Measurements from ENCODE around the gene HDAC9.
A peak's percentile ranks its signal among the peaks of the same experiment; 100 is the strongest.

Gene HDAC9

GRCh38 chr7:18505870-18506460 lies 10.4 kb downstream of the HDAC9 start:
- peak overlapping the region; percentile 3; the same call in 1 of the 2 replicates for H3K4me3 ChIP-seq (ENCODE audit: low read length)
- no peak overlapping the region for H2AFZ ChIP-seq (ENCODE audit: low read depth, low read length)
- peaks cover 92% of the 10 kb centered on the region for H3K4me1 ChIP-seq (ENCODE audit: low read length)
- no peaks in the 10 kb centered on the region for H3K9me3 ChIP-seq (ENCODE audit: insufficient read depth, low read length)
- H4K20me1 ChIP-seq (ENCODE audit: insufficient read depth, low read length): no peaks in the 10 kb centered on the region
- no peak for TF ChIP-seq CTCF (IDR thresholded peaks at IDR 0.05; ENCODE audit: low read depth, low read length)
- TF ChIP-seq EZH2phosphoT487 (IDR thresholded peaks at IDR 0.05; ENCODE audit: low read depth): no peak
- peak overlapping the region; percentile 64 for H3K9ac ChIP-seq (ENCODE audit: low read length)
- H3K36me3 ChIP-seq (replicated peaks; ENCODE audit: low read depth, low read length): no peaks in the 10 kb centered on the region
- H3K79me2 ChIP-seq (ENCODE audit: low read length): peaks cover 17% of the 10 kb centered on the region
- H3K27me3 ChIP-seq (ENCODE audit: low read depth, low read length): no peaks in the 10 kb centered on the region
- H3K27ac ChIP-seq (ENCODE audit: low read length): peak overlapping the region; percentile 91
- H3K4me2 ChIP-seq (ENCODE audit: low read length): peak overlapping the region; percentile 54

DNA sequence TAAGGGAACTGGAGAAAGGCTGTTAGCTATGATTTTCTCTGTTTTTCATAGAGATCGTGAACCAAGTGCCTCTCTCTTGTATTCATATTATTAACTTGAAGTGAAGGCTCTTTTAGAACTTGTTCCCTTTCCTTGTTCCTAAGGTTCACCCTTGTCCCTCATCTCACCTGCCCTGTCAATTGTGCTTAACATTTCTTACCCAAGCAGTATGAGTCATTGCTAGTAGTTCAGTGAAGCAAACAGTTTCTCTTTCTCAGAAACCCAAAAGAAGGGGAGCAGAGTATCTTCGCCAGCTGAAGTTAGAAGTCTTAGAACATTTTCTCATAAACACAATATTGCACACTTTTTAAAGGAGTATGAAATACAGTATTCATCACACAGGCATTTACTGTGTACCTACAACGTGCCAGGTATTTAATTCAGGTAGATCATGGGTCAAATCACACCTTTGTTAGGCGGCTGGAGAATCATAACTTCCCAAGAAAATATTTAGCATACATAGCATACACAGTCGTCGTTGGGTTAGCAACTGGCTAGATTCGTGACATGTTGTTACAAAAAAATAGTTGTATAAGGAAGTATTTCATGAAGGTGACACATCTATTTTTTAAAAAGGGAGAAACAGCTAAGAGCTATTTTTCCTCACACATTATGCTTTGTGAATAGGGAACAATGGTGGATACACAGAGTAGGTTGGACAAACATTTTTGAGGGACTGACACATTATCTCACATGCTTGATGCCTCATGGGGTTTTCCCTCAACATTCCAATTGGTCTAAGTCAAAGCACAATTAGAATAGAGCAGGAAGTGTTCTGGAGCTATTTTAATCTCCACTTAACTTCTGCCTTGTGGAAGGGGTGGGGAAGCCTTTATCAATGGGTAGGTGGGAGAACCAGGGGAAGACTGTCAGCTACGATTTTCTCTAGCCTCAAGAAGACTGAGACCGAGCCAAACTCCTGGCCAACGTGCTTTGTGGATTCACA lies 13.2 kb downstream of the HDAC9 start:
- H3K27ac ChIP-seq (ENCODE audit: low read length): peak overlapping the region; percentile 98
- no peaks in the 10 kb centered on the region for H3K36me3 ChIP-seq (replicated peaks; ENCODE audit: low read depth, low read length)
- H3K9me3 ChIP-seq (ENCODE audit: insufficient read depth, low read length): no peaks in the 10 kb centered on the region
- peak overlapping the region; percentile 94 for H3K4me2 ChIP-seq (ENCODE audit: low read length)
- H4K20me1 ChIP-seq (ENCODE audit: insufficient read depth, low read length): no peaks in the 10 kb centered on the region
- H3K9ac ChIP-seq (ENCODE audit: low read length): peak overlapping the region; percentile 94
- H2AFZ ChIP-seq (ENCODE audit: low read depth, low read length): no peak overlapping the region
- peaks cover 20% of the 10 kb centered on the region for H3K79me2 ChIP-seq (ENCODE audit: low read length)
- H3K27me3 ChIP-seq (ENCODE audit: low read depth, low read length): no peaks in the 10 kb centered on the region
- peaks cover 93% of the 10 kb centered on the region for H3K4me1 ChIP-seq (ENCODE audit: low read length)
- TF ChIP-seq EZH2phosphoT487 (IDR thresholded peaks at IDR 0.05; ENCODE audit: low read depth): no peak
- H3K4me3 ChIP-seq (ENCODE audit: low read length): peak overlapping the region; percentile 72

- peak overlapping the region; percentile 72 for H3K4me3 ChIP-seq (ENCODE audit: low read length)
Observed at GRCh38 chr7:18509481-18509880, 13.9 kb downstream of the HDAC9 start.

DNA sequence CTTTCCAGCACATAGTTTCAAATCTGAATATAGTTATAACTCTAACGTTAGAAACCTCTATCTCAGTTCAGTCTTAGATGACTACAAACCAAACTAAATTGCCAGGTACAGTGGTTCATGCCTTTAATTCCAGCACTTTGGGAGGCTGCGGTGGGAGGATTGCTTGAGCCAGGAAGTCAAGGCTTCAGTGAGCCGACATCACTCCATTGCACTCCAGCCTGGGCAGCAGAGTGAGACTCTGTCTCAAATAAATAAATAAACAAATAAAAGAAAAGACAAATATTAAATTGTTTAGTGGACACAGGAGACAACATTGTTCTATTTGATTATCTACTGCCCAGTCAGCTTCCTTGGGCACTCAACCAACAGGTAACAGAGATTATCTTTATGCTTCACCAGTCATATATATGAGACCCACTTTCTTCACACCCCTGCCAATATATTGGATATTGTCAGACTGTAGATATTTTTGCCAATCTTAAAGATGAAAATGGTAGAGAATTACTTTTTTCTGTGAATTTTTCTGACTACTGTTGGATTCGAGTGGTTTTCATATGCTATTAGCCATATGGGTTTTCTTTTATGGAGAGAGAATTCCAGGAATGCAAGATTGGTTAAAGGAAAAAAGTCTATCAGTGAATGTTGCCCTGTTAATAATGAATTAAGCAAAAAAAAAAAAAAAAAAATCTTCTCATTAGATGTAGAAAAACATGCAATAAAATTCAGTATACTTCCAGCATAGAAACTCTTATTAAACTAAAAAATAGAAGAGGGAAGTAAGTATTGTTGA lies 16.0 kb downstream of the HDAC9 start:
- no peak overlapping the region for H2AFZ ChIP-seq (ENCODE audit: low read depth, low read length)
- H3K4me2 ChIP-seq (ENCODE audit: low read length): peak overlapping the region; percentile 94
- no peak for TF ChIP-seq CTCF (IDR thresholded peaks at IDR 0.05; ENCODE audit: low read depth, low read length)
- TF ChIP-seq EZH2phosphoT487 (IDR thresholded peaks at IDR 0.05; ENCODE audit: low read depth): no peak
- H3K27me3 ChIP-seq (ENCODE audit: low read depth, low read length): no peaks in the 10 kb centered on the region
- no peaks in the 10 kb centered on the region for H3K9me3 ChIP-seq (ENCODE audit: insufficient read depth, low read length)
- H4K20me1 ChIP-seq (ENCODE audit: insufficient read depth, low read length): no peaks in the 10 kb centered on the region
- no peaks in the 10 kb centered on the region for H3K36me3 ChIP-seq (replicated peaks; ENCODE audit: low read depth, low read length)
- H3K4me1 ChIP-seq (ENCODE audit: low read length): peaks cover 80% of the 10 kb centered on the region
- peaks cover 17% of the 10 kb centered on the region for H3K79me2 ChIP-seq (ENCODE audit: low read length)
- H3K4me3 ChIP-seq (ENCODE audit: low read length): no peak overlapping the region
- H3K27ac ChIP-seq (ENCODE audit: low read length): peak overlapping the region; percentile 98
- peak overlapping the region; percentile 94; the same call in 1 of the 2 replicates for H3K9ac ChIP-seq (ENCODE audit: low read length)

More at GRCh38 chr7:18509481-18509880, 13.9 kb downstream of the HDAC9 start:
- TF ChIP-seq EZH2phosphoT487 (IDR thresholded peaks at IDR 0.05; ENCODE audit: low read depth): no peak
- H2AFZ ChIP-seq (ENCODE audit: low read depth, low read length): no peak overlapping the region
- no peaks in the 10 kb centered on the region for H3K27me3 ChIP-seq (ENCODE audit: low read depth, low read length)
- no peaks in the 10 kb centered on the region for H3K36me3 ChIP-seq (replicated peaks; ENCODE audit: low read depth, low read length)
- H3K9me3 ChIP-seq (ENCODE audit: insufficient read depth, low read length): no peaks in the 10 kb centered on the region
- H3K27ac ChIP-seq (ENCODE audit: low read length): peak overlapping the region; percentile 98
- peak overlapping the region; percentile 94 for H3K4me2 ChIP-seq (ENCODE audit: low read length)
- peak overlapping the region; percentile 94 for H3K9ac ChIP-seq (ENCODE audit: low read length)
- peaks cover 19% of the 10 kb centered on the region for H3K79me2 ChIP-seq (ENCODE audit: low read length)
- no peaks in the 10 kb centered on the region for H4K20me1 ChIP-seq (ENCODE audit: insufficient read depth, low read length)
- peaks cover 93% of the 10 kb centered on the region for H3K4me1 ChIP-seq (ENCODE audit: low read length)

Data from OCI-LY3 (cell line).